Body of pancreas (tissue), 4 donors: ENCODE measurements around the gene RMND1. TPM values are rescaled to one million over a fixed set of nuclear protein-coding genes. Genes with fewer than 3 reads are reported as not detected.
"Not testable (repeated sequence)": the region's sequence is repeated elsewhere in the genome, so short reads cannot be mapped to it uniquely, and the experiment has no call there.

Experiments used
- ATAC-seq: fragments of 150-250 bp; one replicate; pipeline ENCODE4 v1.9.1; 2016
- DNase-seq, 4 donors: peaks; one replicate each; pipeline ENCODE4 v3.0.0-alpha.2; 2019
- H3K27ac ChIP-seq, 4 donors: fragments of 200-600 bp; sonication (generic); 1 replicate in 3 of 4; 2 replicates in 1 of 4; pipeline versions ENCODE4 v1.5.1 to v1.6.1; 2016 to 2019; ENCODE audit warnings: mild to moderate bottlenecking in 1 of 4, mixed read lengths in 1 of 4, moderate library complexity in 1 of 4
- H3K27me3 ChIP-seq, 2 donors: fragments of 200-600 bp; sonication (generic); one replicate each; pipeline ENCODE4 v1.6.0; 2016; ENCODE audit warnings: mild to moderate bottlenecking in 1 of 2
- H3K36me3 ChIP-seq, 2 donors: fragments of 200-600 bp; sonication (generic); replicated peaks in 1 of 2; 2 replicates each; pipeline ENCODE4 v1.5.1; 2016; ENCODE audit warnings: low read depth in 2 of 2; ENCODE audit not compliant: insufficient read depth in 1 of 2
- H3K4me1 ChIP-seq: fragments of 200-600 bp; sonication (generic); one replicate; pipeline ENCODE4 v1.6.0; 2016
- H3K4me3 ChIP-seq, 2 donors: fragments of 200-600 bp; sonication (generic); 1 replicate in 1 of 2; 2 replicates in 1 of 2; pipeline ENCODE4 v1.5.1; 2016 to 2019
- H3K9me3 ChIP-seq, 3 donors: fragments of 200-600 bp; sonication (generic); 1 replicate in 2 of 3; 2 replicates in 1 of 3; pipeline ENCODE4 v1.5.1; 2016
- POLR2A ChIP-seq, 3 donors: fragments of 450-650 bp; IDR thresholded peaks; one replicate each; pipeline ENCODE4 v1.6.1; 2016; ENCODE audit warnings: antibody characterized with exemption in 3 of 3, mild to moderate bottlenecking in 2 of 3
- WGBS, 2 donors: methylation state at CpG; one replicate each; pipeline ENCODE4 v1.1.5; 2017; 5-methylcytosine and 5-hydroxymethylcytosine counted together
- intact Hi-C: fragments of 100-400 bp; cut with DNase I; formaldehyde crosslinking; loops from one replicate; pipeline ENCODE4 v1.15.1; 2023
- total RNA-seq, 2 donors: library from RNA; depleted of rRNA; stranded (reverse); fragments of >200 nt; gene quantifications; one replicate each; pipeline ENCODE4 v1.1.0, GENCODE V29; 2016
- TF ChIP-seq, protein P1 (sequence below), 7 experiments: fragments of 450-650 bp in 4 of 7; fragments of 200-600 bp in 3 of 7; sonication (generic) in 3 of 7; IDR thresholded peaks; one replicate each; pipeline ENCODE4 v1.5.1; 2016 to 2019; ENCODE audit warnings: antibody characterized with exemption in 7 of 7

RMND1 gene
- total RNA-seq, 2 donors from 2014 or later = 6.6 to 10.9 TPM

DNA sequence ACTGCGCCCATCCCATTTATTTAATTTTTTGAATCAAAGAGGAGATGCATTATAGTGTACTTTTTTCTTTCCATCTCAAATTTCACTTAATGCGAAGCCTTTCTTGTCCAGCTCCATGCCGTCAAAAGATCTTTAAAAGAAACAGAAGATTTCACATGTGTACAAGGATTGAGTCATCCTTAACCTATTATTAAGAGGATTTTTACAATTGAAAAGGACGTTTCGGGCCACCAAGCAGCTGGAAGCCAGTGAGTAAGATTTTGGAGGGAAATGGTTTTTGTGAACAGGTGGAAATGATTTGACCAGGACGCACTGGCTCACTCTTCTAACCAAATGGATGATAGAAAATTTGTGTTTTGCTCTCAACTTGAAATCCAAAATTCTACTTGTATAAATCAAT, 26.7 kb upstream of the RMND1 start:
- WGBS, 2 donors = 71 to 84% methylated on average over 6 of the region's 6 CpGs
- no peak overlapping the region for H3K27ac ChIP-seq
- TF ChIP-seq POLR2A (IDR thresholded peaks at IDR 0.05) = no peak
- TF ChIP-seq, protein P1, sequence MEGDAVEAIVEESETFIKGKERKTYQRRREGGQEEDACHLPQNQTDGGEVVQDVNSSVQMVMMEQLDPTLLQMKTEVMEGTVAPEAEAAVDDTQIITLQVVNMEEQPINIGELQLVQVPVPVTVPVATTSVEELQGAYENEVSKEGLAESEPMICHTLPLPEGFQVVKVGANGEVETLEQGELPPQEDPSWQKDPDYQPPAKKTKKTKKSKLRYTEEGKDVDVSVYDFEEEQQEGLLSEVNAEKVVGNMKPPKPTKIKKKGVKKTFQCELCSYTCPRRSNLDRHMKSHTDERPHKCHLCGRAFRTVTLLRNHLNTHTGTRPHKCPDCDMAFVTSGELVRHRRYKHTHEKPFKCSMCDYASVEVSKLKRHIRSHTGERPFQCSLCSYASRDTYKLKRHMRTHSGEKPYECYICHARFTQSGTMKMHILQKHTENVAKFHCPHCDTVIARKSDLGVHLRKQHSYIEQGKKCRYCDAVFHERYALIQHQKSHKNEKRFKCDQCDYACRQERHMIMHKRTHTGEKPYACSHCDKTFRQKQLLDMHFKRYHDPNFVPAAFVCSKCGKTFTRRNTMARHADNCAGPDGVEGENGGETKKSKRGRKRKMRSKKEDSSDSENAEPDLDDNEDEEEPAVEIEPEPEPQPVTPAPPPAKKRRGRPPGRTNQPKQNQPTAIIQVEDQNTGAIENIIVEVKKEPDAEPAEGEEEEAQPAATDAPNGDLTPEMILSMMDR (IDR thresholded peaks at IDR 0.05) = no peak
- H3K36me3 ChIP-seq = no peaks in the 10 kb centered on the region
- no peaks in the 10 kb centered on the region for H3K9me3 ChIP-seq
- no peak for ATAC-seq
- no peaks in the 10 kb centered on the region for H3K27me3 ChIP-seq
- H3K4me3 ChIP-seq = no peak overlapping the region
- intact Hi-C loops = no loop called here
- H3K4me1 ChIP-seq = no peaks in the 10 kb centered on the region
- no peak for DNase-seq

DNA sequence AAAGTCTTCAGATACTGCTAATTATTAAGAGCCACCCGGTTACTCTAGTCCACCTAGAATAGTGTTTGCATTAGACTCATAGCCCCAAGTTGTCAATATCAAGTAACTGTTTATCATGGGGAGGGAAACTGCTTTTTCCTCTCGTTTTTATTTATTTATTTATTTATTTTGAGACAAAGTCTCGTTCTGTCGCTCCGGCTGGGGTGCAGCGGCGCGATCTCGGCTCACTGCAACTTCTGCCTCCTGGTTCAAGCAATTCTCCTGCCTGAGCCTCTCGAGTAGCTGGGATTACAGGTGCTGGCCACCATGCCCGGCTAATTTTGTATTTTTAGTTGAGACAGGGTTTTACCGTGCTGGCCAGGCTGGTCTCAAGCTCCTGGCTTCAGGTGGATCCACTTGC, 25.8 kb upstream of the RMND1 start:
- no peak overlapping the region for H3K27ac ChIP-seq
- no peaks in the 10 kb centered on the region for H3K9me3 ChIP-seq
- TF ChIP-seq POLR2A (IDR thresholded peaks at IDR 0.05) = no peak
- TF ChIP-seq, protein P1 (IDR thresholded peaks at IDR 0.05) = no peak
- H3K36me3 ChIP-seq = no peaks in the 10 kb centered on the region
- WGBS, 2 donors = 88 to 91% methylated on average over 11 to 12 of the region's 12 CpGs
- intact Hi-C loops = no loop called here
- no peaks in the 10 kb centered on the region for H3K4me1 ChIP-seq
- DNase-seq (no peak), ATAC-seq (no peak)
- no peak overlapping the region for H3K4me3 ChIP-seq
- no peaks in the 10 kb centered on the region for H3K27me3 ChIP-seq

DNA sequence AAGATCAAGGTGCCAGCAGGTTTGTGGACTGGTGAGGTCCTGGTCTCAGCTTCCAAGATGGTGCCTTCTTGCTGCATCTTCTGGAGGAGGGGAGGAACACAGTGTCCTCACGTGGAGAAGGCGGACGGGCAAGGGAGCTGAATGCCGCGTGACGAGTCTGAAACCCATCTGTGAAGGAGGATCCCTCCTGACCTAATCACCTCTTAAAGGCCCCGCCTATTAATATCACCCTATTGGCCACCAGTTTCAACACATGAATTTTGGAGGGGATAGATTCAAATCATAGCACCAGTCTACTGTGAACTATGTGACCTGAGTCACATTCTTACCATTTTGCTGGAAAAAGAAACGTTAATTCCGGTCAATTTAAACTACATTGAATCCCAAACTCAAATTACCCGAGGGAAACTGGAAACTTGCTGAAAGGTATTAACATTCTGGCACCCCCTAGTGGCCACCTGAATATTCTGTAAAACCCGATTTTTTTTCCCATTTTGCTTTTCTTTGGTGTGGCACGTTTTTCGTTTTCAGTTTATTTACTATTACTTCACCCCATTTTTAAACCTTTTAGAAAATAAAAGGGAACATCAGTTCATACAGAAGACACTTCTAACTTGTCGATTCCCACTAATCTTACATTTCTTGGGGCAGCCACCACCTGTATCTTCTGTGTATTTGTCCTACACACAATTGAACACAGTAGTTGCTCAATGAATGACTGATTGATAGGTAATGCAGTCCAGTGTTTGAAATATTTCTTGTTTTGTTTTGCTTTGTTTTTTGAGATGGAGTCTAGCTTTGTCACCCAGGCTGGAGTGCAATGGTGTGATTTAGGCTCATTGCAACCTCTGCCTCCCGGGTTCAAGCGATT, 24.0 kb upstream of the RMND1 start:
- intact Hi-C loops = no loop called here
- Histone ChIP-seq H3K4me1 (no peaks in the 10 kb centered on the region), H3K27me3 (no peaks in the 10 kb centered on the region), H3K27ac (no peak overlapping the region), H3K9me3 (no peaks in the 10 kb centered on the region), H3K4me3 (no peak overlapping the region), H3K36me3 (no peaks in the 10 kb centered on the region)
- TF ChIP-seq, protein P1 (IDR thresholded peaks at IDR 0.05) = peak; percentile 45 to 92 (median 69)
- no peak for TF ChIP-seq POLR2A (IDR thresholded peaks at IDR 0.05)
- 14 to 33% methylated on average over 15 to 16 of the region's 16 CpGs for WGBS, 2 donors
- DNase-seq (peak in 3 of 4 donors; percentile 41 to 59 (median 49)), ATAC-seq (no peak)

DNA sequence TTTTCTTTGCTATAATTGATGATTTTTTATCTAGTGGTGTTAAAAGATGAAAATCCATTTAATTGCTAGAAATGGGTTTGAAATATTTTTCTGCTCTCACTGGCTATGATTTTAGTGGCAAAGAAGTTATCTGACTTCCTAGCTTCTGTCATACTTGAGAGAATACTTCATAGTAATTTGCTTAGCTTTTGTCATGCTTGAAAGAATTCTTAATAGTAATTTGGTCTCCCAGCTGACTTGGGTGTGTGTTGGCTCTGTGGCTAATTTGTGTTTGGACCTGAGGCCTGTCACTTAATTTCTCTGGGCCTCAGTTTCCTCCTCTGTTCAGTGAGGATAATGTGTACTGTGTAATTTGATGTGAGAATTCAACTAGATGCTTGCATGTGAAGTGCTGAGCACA, 12.8 kb upstream of the RMND1 start:
- no peaks in the 10 kb centered on the region for H3K27me3 ChIP-seq
- intact Hi-C loops = no loop called here
- peaks cover 0 to 4% of the 10 kb centered on the region in 2 donors for H3K36me3 ChIP-seq
- no peaks in the 10 kb centered on the region for H3K9me3 ChIP-seq
- no peak overlapping the region for H3K27ac ChIP-seq
- TF ChIP-seq, protein P1 (IDR thresholded peaks at IDR 0.05) = no peak
- no peak for TF ChIP-seq POLR2A (IDR thresholded peaks at IDR 0.05)
- ATAC-seq = no peak
- no peak for DNase-seq
- H3K4me3 ChIP-seq = no peak overlapping the region
- H3K4me1 ChIP-seq = no peaks in the 10 kb centered on the region

DNA sequence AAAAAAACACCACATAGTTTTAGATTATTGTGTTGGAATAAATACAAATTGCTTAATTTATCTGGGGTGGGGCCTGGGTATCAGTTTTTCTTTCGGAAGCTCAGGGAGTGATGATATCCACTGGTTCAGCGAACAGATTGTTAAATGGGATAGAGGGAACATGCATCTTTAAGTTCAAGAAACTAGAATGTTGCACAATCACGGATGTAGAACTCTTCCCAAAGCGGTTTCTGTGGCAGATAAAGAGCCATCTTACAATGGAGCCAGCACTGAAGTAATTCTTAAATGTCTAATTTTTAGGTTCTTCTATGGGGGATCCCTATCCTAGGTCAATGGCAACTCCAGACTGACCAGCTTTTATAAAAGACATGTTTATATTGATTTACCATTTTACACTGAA, 9.7 kb upstream of the RMND1 start:
- no peak for TF ChIP-seq POLR2A (IDR thresholded peaks at IDR 0.05)
- TF ChIP-seq, protein P1 (IDR thresholded peaks at IDR 0.05) = no peak
- Histone ChIP-seq H3K4me3 (no peak overlapping the region), H3K27ac (no peak overlapping the region), H3K27me3 (no peaks in the 10 kb centered on the region), H3K4me1 (no peaks in the 10 kb centered on the region), H3K36me3 (peaks cover 0 to 7% of the 10 kb centered on the region in 2 donors), H3K9me3 (no peaks in the 10 kb centered on the region)
- intact Hi-C loops = no loop called here
- ATAC-seq (no peak), DNase-seq (no peak)
- 89 to 94% methylated on average over 4 of the region's 4 CpGs for WGBS, 2 donors

DNA sequence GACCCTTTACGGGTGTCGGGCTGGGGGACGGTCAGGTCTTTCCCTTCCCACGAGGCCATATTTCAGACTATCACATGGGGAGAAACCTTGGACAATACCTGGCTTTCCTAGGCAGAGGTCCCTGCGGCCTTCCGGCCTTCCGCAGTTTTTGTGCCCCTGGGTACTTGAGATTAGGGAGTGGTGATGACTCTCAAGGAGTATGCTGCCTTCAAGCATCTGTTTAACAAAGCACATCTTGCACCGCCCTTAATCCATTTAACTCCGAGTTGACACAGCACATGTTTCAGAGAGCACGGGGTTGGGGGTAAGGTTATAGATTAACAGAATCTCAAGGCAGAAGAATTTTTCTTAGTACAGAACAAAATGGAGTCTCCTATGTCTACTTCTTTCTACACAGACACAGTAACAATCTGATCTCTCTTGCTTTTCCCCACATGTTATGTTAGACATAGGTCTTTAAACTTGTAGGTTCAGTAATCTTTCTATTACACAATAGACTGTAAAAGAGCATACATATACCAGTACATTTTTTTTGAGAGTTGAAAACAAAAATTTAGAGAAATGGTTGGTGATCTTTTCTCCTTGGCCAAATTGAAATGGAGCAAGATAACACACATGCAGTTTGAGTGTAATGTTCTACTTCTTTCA, 3.9 kb upstream of the RMND1 start:
- H3K9me3 ChIP-seq, H3K36me3 ChIP-seq, H3K4me3 ChIP-seq, H3K27me3 ChIP-seq, H3K27ac ChIP-seq, ATAC-seq, intact Hi-C loops, DNase-seq: not testable (repeated sequence)
- peaks cover 19% of the 10 kb centered on the region for H3K4me1 ChIP-seq
- 40 to 60% methylated on average over 7 to 10 of the region's 10 CpGs for WGBS, 2 donors
